Measurements from ENCODE around the gene PRKCA.

Gene PRKCA

GRCh38 chr17:66414561-66415175 is 112.3 kb downstream of the PRKCA start:
- no peak for DNase-seq (ENCODE audit: low read depth)

GRCh38 chr17:66415366-66416206 is 113.2 kb downstream of the PRKCA start:
- DNase-seq (ENCODE audit: low read depth) = no peak

DNA sequence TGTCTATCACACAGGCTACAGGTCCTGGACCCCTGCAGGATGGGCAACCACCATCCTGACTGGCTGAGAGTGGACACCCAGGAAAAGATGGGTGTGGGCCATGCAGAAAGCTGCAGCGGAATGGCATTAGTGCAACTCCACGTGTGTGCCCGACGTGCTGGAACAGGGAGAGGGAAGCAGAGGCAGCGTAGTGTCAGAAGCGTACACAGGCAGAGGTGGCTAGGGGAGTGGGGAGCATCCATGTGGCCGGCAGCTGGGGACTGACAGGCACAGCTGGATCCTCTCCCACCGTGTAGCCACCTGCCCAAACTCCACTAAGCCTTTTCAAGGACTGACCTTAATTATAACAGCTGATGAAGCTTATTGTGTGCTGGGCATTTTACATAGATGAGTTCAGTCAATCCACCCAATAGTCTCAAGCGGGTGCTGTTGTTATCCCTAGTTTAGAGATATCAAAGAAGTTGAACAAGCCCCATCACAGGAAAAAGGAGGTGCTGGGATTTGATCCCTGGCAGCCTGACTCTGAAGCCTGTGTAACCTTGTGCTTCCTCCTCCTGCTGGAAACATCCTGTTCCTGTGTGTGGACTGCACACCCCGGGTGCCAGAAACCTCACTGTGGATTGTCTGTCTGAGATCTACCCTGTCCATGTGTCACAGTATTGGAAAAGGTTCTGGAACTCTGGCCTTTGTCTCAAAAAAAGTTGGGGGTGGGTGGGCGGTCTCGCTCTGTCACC is 114.0 kb downstream of the PRKCA start:
- no peak for DNase-seq (ENCODE audit: low read depth)

- no peak for DNase-seq (ENCODE audit: low read depth)
Observed at GRCh38 chr17:66417300-66417719, 114.9 kb downstream of the PRKCA start.

DNA sequence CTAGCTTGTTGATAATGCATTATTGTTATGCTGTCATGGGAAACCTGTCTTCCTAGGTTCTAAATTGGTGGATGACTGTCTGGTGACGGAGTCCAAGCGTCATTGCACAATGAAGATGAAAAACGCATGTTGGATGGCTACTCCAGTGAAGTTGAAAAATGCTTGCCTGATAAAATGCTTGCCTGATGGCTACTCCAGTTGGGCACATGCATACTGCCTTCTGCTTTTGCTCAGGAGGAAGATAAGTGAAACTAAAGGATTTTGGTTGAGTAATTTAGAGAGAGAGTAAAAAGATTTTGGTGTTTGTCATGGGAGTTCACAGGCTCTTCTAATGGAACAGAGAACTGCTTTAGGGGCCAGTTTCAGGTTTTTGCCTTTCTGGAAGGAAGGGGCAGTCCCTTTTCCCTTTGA is 118.6 kb downstream of the PRKCA start:
- DNase-seq (ENCODE audit: low read depth) = no peak

GRCh38 chr17:66422186-66422585 is 119.8 kb downstream of the PRKCA start:
- no peak for DNase-seq (ENCODE audit: low read depth)

DNA sequence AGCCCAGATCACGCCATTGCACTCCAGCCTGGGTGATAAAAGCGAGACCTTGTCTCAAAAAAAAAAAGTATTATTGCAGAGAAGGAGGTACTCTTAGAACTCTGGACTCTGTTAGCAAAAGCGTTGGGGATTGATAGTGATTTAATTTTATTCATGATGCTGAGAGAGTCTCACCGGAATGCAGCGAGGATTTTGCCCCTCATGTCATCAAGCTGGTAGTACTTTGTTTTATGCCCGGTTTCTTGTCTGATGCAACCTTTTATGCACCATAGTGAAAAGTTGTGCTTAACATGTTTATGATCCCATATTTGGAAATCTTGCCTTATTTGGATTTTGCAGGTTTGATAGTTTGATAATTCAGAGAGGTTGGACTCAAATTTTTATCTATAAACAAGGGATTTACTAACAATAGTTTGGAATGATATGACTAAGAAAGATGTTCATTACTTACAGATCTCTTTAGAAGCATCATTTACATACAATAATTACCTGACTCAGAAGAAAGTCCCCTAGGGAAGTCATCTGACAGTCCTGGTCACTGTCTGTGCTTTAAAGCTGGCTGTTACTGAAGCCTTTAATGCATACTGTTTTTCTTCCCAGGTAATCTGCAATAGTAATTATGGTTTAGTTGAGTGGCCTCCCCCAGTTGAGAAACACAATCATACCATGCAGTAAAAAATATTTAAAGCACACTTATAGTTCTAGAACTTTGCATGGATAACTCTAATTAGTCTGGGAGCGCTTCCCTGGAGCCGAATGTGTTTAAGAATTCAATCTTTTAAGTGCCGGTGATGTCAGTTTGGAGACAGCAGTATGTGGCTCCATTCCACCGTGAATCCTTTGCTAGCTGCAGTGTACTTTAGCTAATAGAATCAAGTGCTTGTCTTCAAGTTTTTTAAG is 120.9 kb downstream of the PRKCA start:
- no peak for DNase-seq (ENCODE audit: low read depth)

DNA sequence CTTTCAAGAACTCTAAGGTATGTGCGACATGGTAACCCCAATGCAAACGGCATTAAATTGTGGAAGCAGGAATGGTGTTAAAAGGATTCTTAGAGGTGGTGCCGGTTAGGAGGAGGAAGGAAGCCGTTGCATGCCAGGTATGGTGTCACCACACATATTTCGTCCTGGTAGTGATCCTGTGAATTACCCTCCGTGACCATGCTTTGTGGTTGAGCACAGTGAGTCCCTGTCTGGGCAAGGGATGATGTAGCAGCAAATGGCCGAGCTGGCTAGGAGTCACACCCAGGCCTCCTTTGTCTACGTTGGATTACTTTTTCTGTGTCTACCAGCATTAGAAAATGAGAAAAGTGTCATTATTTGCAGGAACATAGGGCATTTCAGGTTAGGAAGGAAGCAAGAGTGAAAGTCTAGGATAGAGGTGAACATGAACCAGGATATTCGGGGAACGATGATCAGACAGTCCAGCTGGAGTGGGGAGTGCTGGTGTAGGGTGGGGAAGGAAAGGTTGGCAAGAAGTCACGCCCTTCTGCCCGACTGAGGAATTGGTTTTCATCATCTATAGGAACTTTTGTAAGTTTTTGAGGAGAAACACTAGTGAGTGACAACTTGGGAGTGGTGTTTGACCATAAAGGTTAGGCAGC is 123.5 kb downstream of the PRKCA start:
- no peak for DNase-seq (ENCODE audit: low read depth)

- peak; percentile 7 for DNase-seq (ENCODE audit: low read depth)
Observed at GRCh38 chr17:66426397-66427033, 124.1 kb downstream of the PRKCA start.

- DNase-seq (ENCODE audit: low read depth) = no peak
Observed at GRCh38 chr17:66427134-66427533, 124.7 kb downstream of the PRKCA start.

GRCh38 chr17:66429680-66430079 is 127.3 kb downstream of the PRKCA start:
- DNase-seq (ENCODE audit: low read depth) = no peak

DNA sequence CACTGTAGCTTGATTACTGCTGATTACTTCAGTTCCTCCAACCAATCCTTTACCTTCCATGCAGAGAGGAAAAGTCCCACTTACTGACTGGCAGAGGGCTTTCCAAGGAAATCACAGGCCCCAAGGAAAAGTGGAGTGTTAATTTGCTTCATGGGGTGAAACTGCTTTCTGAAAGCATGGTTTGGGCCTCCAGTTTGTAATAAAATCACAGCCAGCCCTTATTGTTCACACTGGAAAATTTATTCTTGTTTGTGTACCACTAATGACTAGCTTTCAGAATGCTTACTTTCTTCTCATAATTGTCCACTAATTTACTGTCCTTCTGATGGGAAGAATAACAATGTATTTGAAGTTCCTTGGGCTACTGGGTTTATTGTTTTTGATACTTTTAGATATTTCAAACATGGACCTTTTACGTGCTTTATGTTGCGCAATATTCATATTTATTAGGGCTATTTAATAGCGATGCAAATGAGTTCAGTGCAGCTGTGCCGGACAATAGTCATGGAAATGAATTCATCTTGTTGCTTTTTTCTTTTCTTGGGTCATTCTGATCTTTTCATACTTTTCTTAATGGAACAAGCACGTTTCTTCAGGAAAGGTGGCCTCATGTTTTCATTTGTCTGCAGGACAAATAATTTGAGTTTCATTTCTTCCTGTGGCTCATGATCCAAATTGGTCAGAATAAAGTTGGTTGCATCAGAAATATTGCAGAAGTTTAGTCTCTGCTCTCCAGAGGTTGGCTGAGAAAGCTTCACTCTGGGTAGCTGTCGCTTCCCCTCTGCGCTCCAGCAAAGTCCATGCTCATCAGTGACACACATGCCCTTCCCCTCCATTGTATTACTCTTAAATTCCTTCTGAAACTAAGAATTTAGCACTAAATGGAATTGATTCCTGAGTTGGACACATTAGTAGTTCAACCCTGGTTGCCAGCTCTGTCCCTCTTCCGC is 128.7 kb downstream of the PRKCA start:
- DNase-seq (ENCODE audit: low read depth) = no peak

GRCh38 chr17:66431910-66432309 is 129.5 kb downstream of the PRKCA start:
- no peak for DNase-seq (ENCODE audit: low read depth)

DNA sequence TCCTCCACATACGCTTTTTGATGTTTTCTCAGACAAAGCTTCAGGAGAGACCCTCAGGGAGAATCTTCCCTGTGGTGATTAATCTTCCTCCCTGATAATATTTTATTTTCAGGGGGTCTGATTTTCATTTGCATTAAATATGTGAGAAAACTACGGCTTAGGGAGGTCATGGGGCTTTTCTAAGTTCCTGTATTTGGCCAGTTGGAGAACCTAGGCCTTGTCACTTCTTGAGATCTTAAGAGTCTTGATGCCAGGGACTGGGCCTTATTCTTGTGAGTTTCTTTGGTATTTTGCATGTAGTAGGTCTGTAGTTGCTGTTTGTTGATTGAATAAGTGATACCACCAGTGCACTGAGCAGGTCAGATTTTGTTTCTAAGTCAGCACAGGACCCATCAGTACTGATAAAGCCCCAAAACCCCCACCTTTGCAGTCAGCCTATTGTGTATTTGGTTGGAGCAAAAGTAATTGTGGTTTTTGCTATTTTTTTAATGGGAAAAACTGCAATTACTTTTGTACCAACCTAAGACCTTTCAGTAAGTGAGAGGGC is 130.1 kb downstream of the PRKCA start:
- no peak for DNase-seq (ENCODE audit: low read depth)

DNA sequence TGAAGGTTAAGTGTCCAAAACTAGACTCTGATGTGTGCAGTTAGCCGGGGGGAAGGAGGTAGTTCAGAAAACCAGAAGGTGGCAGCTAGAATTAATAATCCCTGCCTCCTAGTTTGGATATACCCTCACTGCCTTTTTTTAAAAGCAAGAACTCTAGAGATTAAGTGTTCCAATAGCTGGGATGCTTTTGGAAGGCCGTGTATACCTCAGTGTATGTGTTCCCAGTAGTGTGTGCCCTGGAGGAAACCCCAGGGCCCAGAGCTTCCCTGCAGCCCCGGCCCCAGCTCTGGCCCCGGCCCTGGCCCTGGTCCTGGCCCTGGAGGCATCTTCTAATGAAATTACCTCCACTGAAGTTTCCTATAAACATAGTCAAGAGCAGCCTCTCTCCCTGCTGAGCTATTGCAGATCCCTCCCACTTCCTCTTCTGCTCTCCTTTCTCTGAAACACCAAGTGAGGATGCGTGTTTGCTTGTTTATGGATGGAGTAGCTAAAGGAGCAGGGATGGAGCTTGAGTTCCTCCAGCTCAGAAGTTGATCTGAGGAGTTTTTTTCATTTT is 130.7 kb downstream of the PRKCA start:
- no peak for DNase-seq (ENCODE audit: low read depth)

GRCh38 chr17:66435182-66435581 is 132.8 kb downstream of the PRKCA start:
- no peak for DNase-seq (ENCODE audit: low read depth)

- no peak for DNase-seq (ENCODE audit: low read depth)
Observed at GRCh38 chr17:66436631-66437030, 134.2 kb downstream of the PRKCA start.

DNA sequence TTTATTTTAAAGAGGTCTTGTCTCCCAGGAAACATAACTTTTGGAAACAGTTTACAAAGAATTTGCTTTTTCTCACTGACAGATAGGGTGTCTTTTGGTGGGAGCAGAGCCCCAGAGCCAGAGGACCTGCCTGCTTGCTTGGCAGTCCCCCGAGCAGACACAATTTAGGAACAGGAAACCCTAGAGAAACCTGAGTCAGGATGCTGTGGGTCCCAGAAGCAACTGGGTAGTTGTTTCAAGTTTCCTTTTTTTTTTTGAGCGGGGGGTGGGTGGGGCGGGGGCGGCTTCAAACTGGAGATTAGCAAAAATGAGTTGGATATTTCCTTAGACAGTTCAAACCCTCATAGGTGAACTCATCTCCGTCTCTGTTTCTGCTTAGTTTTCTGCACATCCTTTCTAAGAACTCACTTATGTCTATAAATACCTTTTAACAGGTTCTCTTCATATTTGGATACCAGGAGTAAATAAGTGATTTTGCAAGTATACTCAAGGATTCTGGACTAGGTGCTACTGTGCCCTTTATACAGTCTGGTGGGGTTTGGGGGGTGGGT is 135.1 kb downstream of the PRKCA start:
- DNase-seq (ENCODE audit: low read depth) = no peak

DNA sequence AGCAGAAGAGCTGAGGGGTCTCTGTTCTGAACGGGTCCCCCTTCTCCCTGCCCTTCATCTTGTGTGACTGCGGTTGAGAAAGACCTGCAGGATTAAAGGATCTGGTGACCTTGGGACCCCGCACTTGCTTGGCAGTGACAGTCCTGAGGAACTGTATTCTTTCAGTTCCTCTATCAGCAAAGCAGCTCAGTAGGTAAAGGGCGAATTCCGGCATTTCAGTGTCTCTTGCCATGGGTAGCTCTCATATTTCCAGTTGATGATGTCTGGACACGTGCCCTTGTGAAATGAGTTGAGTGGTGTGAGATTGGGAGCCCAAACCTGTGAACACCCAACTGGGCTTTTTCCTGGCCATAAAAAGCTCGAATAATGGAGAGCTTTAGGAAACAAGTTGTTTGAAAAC is 135.7 kb downstream of the PRKCA start:
- DNase-seq (ENCODE audit: low read depth) = no peak
